ENCODE measurements around the gene GOLGA8T.
"Not testable (repeated sequence)": the region's sequence is repeated elsewhere in the genome, so short reads cannot be mapped to it uniquely, and the experiment has no call there.

DNA sequence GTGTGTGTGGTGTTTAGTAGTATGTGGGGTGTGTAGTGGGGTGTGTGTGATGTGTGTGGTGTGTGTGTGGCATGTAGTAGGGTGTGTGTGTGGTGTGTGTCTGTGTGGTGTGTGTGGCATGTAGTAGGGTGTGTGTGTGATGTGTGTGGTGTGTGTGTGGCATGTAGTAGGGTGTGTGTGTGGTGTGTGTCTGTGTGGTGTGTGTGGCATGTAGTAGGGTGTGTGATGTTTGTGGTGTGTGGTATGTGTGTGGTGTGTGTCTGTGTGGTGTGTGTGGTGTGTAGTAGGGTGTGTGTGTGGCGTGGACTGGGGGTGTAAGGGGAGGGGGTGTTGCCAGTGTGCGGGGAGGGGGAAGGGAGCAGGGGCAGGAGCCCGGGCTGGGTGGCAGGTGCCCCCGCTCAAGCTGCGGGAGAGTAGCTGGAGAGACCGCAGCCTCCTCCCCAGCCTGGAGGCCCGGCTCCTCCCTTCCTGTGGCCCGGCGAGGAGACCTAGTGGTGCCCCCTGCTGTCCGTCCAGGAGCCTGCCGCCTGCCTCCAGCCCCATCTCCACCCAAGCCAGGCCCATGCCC, 38.3 kb downstream of the GOLGA8T start:
- TF ChIP-seq, protein P1, sequence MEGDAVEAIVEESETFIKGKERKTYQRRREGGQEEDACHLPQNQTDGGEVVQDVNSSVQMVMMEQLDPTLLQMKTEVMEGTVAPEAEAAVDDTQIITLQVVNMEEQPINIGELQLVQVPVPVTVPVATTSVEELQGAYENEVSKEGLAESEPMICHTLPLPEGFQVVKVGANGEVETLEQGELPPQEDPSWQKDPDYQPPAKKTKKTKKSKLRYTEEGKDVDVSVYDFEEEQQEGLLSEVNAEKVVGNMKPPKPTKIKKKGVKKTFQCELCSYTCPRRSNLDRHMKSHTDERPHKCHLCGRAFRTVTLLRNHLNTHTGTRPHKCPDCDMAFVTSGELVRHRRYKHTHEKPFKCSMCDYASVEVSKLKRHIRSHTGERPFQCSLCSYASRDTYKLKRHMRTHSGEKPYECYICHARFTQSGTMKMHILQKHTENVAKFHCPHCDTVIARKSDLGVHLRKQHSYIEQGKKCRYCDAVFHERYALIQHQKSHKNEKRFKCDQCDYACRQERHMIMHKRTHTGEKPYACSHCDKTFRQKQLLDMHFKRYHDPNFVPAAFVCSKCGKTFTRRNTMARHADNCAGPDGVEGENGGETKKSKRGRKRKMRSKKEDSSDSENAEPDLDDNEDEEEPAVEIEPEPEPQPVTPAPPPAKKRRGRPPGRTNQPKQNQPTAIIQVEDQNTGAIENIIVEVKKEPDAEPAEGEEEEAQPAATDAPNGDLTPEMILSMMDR (IDR thresholded peaks at IDR 0.05): not testable (repeated sequence)
- not testable (repeated sequence) for TF ChIP-seq POLR2AphosphoS5 (IDR thresholded peaks at IDR 0.05; ENCODE audit: insufficient read depth in 1 of 2, low read depth in 1 of 2)
